IMR-90 (cell line): ENCODE results near the gene ROR2. TPM values are rescaled to one million over a fixed set of nuclear protein-coding genes. Genes with fewer than 3 reads are reported as not detected.

Source experiments
- ATAC-seq: fragments of 200-7000 bp; cut with Tn5 transposase; 2 replicates; pipeline ENCODE4 v1.9.1; 2020; ENCODE audit warnings: low read depth, mild to moderate bottlenecking, moderate library complexity
- BruUV-seq: library from RNA; stranded (reverse); fragments of 400-500 nt; replicated peaks from 2 replicates; lab custom pipeline; 2021; lab: Mats Ljungman, UMichigan
- CTCF ChIA-PET: fragments of 300-600 bp; formaldehyde crosslinking; extraction: SDS; loops from one replicate; lab custom pipeline; 2021; ENCODE audit warnings: antibody characterized with exemption; lab: Yijun Ruan, JAX
- POLR2A ChIA-PET: fragments of 300-600 bp; sonication (Branson Sonifier 250); formaldehyde crosslinking; loops from one replicate; lab custom pipeline; 2022; ENCODE audit warnings: antibody characterized with exemption; ENCODE audit not compliant: unreplicated experiment; lab: Charles Lee
- DNase-seq: peaks from one replicate; pipeline ENCODE4 v3.0.0; 2013
- H2AFZ ChIP-seq: replicated peaks from 2 replicates; pipeline ENCODE3; 2013; ENCODE audit warnings: low read length, mild to moderate bottlenecking; ENCODE audit not compliant: poor library complexity
- H2AK5ac ChIP-seq: 2 replicates; pipeline ENCODE4 v1.6.1; 2013; ENCODE audit warnings: low read depth, low read length, inconsistent platforms
- H2AK9ac ChIP-seq: replicated peaks from 2 replicates; pipeline ENCODE3; 2013; ENCODE audit warnings: mild to moderate bottlenecking, low read depth, low read length, moderate library complexity; ENCODE audit not compliant: poor library complexity
- H2BK120ac ChIP-seq: 2 replicates; pipeline ENCODE4 v1.6.1; 2013; ENCODE audit warnings: low read depth, low read length, inconsistent platforms
- H2BK15ac ChIP-seq: 3 replicates; pipeline ENCODE4 v1.6.1; 2013; ENCODE audit warnings: low read depth, low read length, inconsistent platforms
- H2BK20ac ChIP-seq: 2 replicates; pipeline ENCODE4 v1.6.1; 2013; ENCODE audit warnings: low read depth, mild to moderate bottlenecking, inconsistent platforms, low read length, moderate library complexity
- H2BK5ac ChIP-seq: 2 replicates; pipeline ENCODE4 v1.6.1; 2013; ENCODE audit warnings: mild to moderate bottlenecking, low read depth, low read length, inconsistent platforms; ENCODE audit not compliant: poor library complexity, severe bottlenecking
- H3K14ac ChIP-seq: replicated peaks from 2 replicates; pipeline ENCODE4 v1.6.1; 2013; ENCODE audit warnings: low read depth, low read length, inconsistent platforms
- H3K18ac ChIP-seq: 2 replicates; pipeline ENCODE4 v1.6.1; 2013; ENCODE audit warnings: low read depth, low read length, control low read depth
- H3K23ac ChIP-seq: 2 replicates; pipeline ENCODE4 v1.6.1; 2013; ENCODE audit warnings: low read depth, low read length, inconsistent platforms
- H3K27ac ChIP-seq: 2 replicates; pipeline ENCODE4 v1.5.1; 2013; ENCODE audit warnings: mild to moderate bottlenecking, control low read depth, low read length; ENCODE audit not compliant: insufficient read depth
- H3K27me3 ChIP-seq: 2 replicates; pipeline ENCODE4 v1.6.1; 2013; ENCODE audit warnings: low read length; ENCODE audit not compliant: control insufficient read depth, insufficient read depth
- H3K36me3 ChIP-seq: 2 replicates; pipeline ENCODE4 v1.6.1; 2013; ENCODE audit warnings: low read length, mixed read lengths; ENCODE audit not compliant: control insufficient read depth, insufficient read depth
- H3K4ac ChIP-seq: 2 replicates; pipeline ENCODE4 v1.6.1; 2013; ENCODE audit warnings: low read depth, low read length, inconsistent platforms
- H3K4me1 ChIP-seq: 2 replicates; pipeline ENCODE4 v1.6.1; 2013; ENCODE audit warnings: low read length, mixed read lengths; ENCODE audit not compliant: control insufficient read depth, insufficient read depth
- H3K4me2 ChIP-seq: 2 replicates; pipeline ENCODE4 v1.6.1; 2013; ENCODE audit warnings: low read depth, mild to moderate bottlenecking, control low read depth, low read length, moderate library complexity
- H3K4me3 ChIP-seq: 2 replicates; pipeline ENCODE4 v1.5.1; 2013; ENCODE audit warnings: low read depth, mild to moderate bottlenecking, control low read depth, low read length, moderate library complexity; ENCODE audit not compliant: insufficient read depth
- H3K56ac ChIP-seq: 2 replicates; pipeline ENCODE4 v1.6.1; 2013; ENCODE audit warnings: low read length, inconsistent platforms; ENCODE audit not compliant: insufficient read depth; ENCODE audit errors: extremely low read depth
- H3K79me1 ChIP-seq, 2 experiments: 2 replicates each; pipeline ENCODE4 v1.6.1; 2013; ENCODE audit warnings: low read length in 2 of 2, inconsistent platforms in 1 of 2, low read depth in 1 of 2
- H3K9ac ChIP-seq: 2 replicates; pipeline ENCODE4 v1.6.1; 2013; ENCODE audit warnings: low read depth, low read length, control low read depth
- H3K9me1 ChIP-seq: 2 replicates; pipeline ENCODE4 v1.6.1; 2013; ENCODE audit warnings: low read length, inconsistent platforms; ENCODE audit not compliant: insufficient read depth
- H3K9me3 ChIP-seq: 2 replicates; pipeline ENCODE4 v1.6.1; 2013; ENCODE audit warnings: low read length; ENCODE audit not compliant: control insufficient read depth, insufficient read depth
- H4K20me1 ChIP-seq: 2 replicates; pipeline ENCODE4 v1.6.1; 2013; ENCODE audit warnings: low read length, inconsistent platforms; ENCODE audit not compliant: insufficient read depth
- H4K5ac ChIP-seq: 2 replicates; pipeline ENCODE4 v1.6.1; 2013; ENCODE audit warnings: mild to moderate bottlenecking, low read depth, low read length, control low read depth
- H4K8ac ChIP-seq, 2 experiments: 2 replicates each; pipeline ENCODE4 v1.6.1; 2013; ENCODE audit warnings: low read depth in 2 of 2, low read length in 2 of 2, control low read depth in 1 of 2, inconsistent platforms in 1 of 2
- H4K91ac ChIP-seq: 2 replicates; pipeline ENCODE4 v1.6.1; 2013; ENCODE audit warnings: low read depth, low read length, inconsistent platforms; ENCODE audit not compliant: insufficient read depth
- BHLHE40 ChIP-seq: fragments of 150-350 bp; IDR thresholded peaks from 2 replicates; pipeline ENCODE4 v1.6.1; 2016; ENCODE audit warnings: mild to moderate bottlenecking, low read depth, low read length
- FOS ChIP-seq: fragments of 150-350 bp; IDR thresholded peaks from 2 replicates; pipeline ENCODE4 v1.6.1; 2016; ENCODE audit warnings: low read depth, low read length
- MAFK ChIP-seq: IDR thresholded peaks from 2 replicates; pipeline ENCODE4 v1.6.1; 2012; ENCODE audit warnings: low read depth, low read length, improper control_type of control experiment
- MAZ ChIP-seq: IDR thresholded peaks from 2 replicates; pipeline ENCODE4 v1.6.1; 2012; ENCODE audit warnings: low read depth, mild to moderate bottlenecking, low read length, improper control_type of control experiment, moderate library complexity, borderline replicate concordance
- MXI1 ChIP-seq: IDR thresholded peaks from 2 replicates; pipeline ENCODE4 v1.6.1; 2012; ENCODE audit warnings: low read depth, mild to moderate bottlenecking, low read length, moderate library complexity, borderline replicate concordance
- NFE2L2 ChIP-seq: fragments of 150-350 bp; IDR thresholded peaks from 2 replicates; pipeline ENCODE4 v1.6.1; 2016; ENCODE audit warnings: low read depth, mild to moderate bottlenecking, low read length
- POLR2A ChIP-seq: IDR thresholded peaks from 2 replicates; pipeline ENCODE4 v1.6.1; 2012; ENCODE audit warnings: mild to moderate bottlenecking, low read depth, low read length
- RCOR1 ChIP-seq: IDR thresholded peaks from 2 replicates; pipeline ENCODE4 v1.6.1; 2012; ENCODE audit warnings: mild to moderate bottlenecking, low read length, improper control_type of control experiment; ENCODE audit not compliant: insufficient replicate concordance
- RFX5 ChIP-seq: IDR thresholded peaks from 2 replicates; pipeline ENCODE4 v1.8.0; 2012; ENCODE audit warnings: low read depth, mild to moderate bottlenecking, low read length, moderate library complexity
- SMC3 ChIP-seq: fragments of 150-350 bp; IDR thresholded peaks from 2 replicates; pipeline ENCODE4 v1.6.1; 2016; ENCODE audit warnings: low read depth, mild to moderate bottlenecking, antibody characterized with exemption, low read length, moderate library complexity
- WGBS, 2 experiments: methylation state at CpG; one replicate each; pipeline versions ENCODE4 v1.1.5 to v1.1.7; 2013; ENCODE audit warnings: missing lambda C conversion rate in 2 of 2; ENCODE audit not compliant: insufficient read length in 1 of 2; ENCODE audit errors: extremely low coverage in 2 of 2; 5-methylcytosine and 5-hydroxymethylcytosine counted together
- dilution Hi-C: fragments of 300-500 bp; cut with HindIII; formaldehyde crosslinking; loops from one replicate; pipeline ENCODE4 v1.14.3; 2018; ENCODE audit warnings: low sequenced_read_pairs; ENCODE audit not compliant: unreplicated experiment
- in situ Hi-C: fragments of 300-500 bp; cut with MboI; formaldehyde crosslinking; loops from 3 replicates; pipeline ENCODE4 v1.14.3; 2019; ENCODE audit warnings: low sequenced_read_pairs, inconsistent platforms, mixed read lengths
- intact Hi-C: fragments of 100-400 bp; cut with micrococcal nuclease; formaldehyde crosslinking; loops from 2 replicates; pipeline ENCODE4 v1.10.0; 2022
- polyA plus RNA-seq, 3 experiments: library from polyadenylated mRNA; depleted of rRNA; stranded (reverse); fragments of >200 nt; gene quantifications; 2 replicates each; pipeline ENCODE4 v1.2.3, GENCODE V29; 2012; ENCODE audit warnings: low replicate concordance in 1 of 3
- total RNA-seq: library from RNA; depleted of rRNA; stranded (reverse); fragments of >200 nt; gene quantifications from 2 replicates; pipeline ENCODE4 v1.2.3, GENCODE V29; 2012
- TF ChIP-seq, protein P1 (sequence below): fragments of 150-350 bp; IDR thresholded peaks from 2 replicates; pipeline ENCODE4 v1.6.1; 2016; ENCODE audit warnings: low read depth, mild to moderate bottlenecking, low read length, moderate library complexity, borderline replicate concordance
- TF ChIP-seq, protein P2 (sequence below): fragments of 150-350 bp; IDR thresholded peaks from 2 replicates; pipeline ENCODE4 v1.6.1; 2017; ENCODE audit warnings: mild to moderate bottlenecking, antibody characterized with exemption, low read length, low read depth

The ROR2 gene
- total and polyA plus RNA-seq, 2 of the 4 experiments (the other 2 are of a cell fraction), result 2.3 to 4.8 TPM

DNA sequence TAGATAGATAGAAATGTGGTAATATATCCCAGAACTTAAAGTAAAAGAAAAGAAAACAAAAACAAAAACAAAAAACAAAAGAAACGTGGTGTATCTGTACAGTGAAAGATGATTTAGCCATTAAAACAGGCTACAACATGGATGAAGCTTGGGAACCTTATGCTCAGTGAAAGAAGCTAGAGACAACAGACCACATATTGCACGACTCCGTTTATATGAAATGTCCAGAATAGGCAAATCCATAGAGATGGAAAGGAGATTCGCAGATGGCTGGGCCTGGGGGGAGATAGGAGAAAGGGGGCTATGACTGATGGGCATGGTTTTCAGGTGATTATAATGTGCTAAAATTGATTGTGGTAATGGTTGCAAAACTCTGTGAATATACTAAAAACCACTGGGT, 86.6 kb downstream of the ROR2 start:
- no peak overlapping the region for H4K8ac ChIP-seq
- H3K4me3 ChIP-seq, result no peak overlapping the region
- H4K5ac ChIP-seq, result no peak overlapping the region
- H2BK15ac ChIP-seq, result no peak overlapping the region
- no peaks in the 10 kb centered on the region for H4K20me1 ChIP-seq
- H3K79me1 ChIP-seq, result no peaks in the 10 kb centered on the region
- H4K91ac ChIP-seq, result no peak overlapping the region
- ChIA-PET CTCF (no interaction called here), POLR2A (no interaction called here)
- H3K4me2 ChIP-seq, result no peak overlapping the region
- H3K27me3 ChIP-seq, result no peaks in the 10 kb centered on the region; the same call in 1 of the 2 replicates
- H2BK120ac ChIP-seq, result no peak overlapping the region
- H2AK5ac ChIP-seq, result no peak overlapping the region
- no peak overlapping the region for H2BK5ac ChIP-seq
- dilution Hi-C loops (no loop called here), intact Hi-C loops (no loop called here), in situ Hi-C loops (no loop called here)
- H3K23ac ChIP-seq, result no peak overlapping the region
- no peak overlapping the region for H3K14ac ChIP-seq
- H2AFZ ChIP-seq, result no peak overlapping the region
- WGBS, 2 experiments, result 89% methylated on average over 1 of the region's 4 CpGs; no CpG with 5 or more reads in 1 of the 2 experiments
- ATAC-seq, result no peak
- no peak overlapping the region for H3K27ac ChIP-seq
- H3K18ac ChIP-seq, result no peak overlapping the region
- no peak overlapping the region for H3K56ac ChIP-seq
- BruUV-seq, result no TSS peak
- no peaks in the 10 kb centered on the region for H3K9me1 ChIP-seq
- H3K4ac ChIP-seq, result no peak overlapping the region
- no peak overlapping the region for H2BK20ac ChIP-seq
- H3K4me1 ChIP-seq, result peaks cover 3% of the 10 kb centered on the region; the same call in 1 of the 2 replicates
- no peak overlapping the region for H3K9ac ChIP-seq
- TF ChIP-seq SMC3, result no peak
- TF ChIP-seq MAZ, result no peak
- TF ChIP-seq RFX5, result no peak
- TF ChIP-seq, protein P1, sequence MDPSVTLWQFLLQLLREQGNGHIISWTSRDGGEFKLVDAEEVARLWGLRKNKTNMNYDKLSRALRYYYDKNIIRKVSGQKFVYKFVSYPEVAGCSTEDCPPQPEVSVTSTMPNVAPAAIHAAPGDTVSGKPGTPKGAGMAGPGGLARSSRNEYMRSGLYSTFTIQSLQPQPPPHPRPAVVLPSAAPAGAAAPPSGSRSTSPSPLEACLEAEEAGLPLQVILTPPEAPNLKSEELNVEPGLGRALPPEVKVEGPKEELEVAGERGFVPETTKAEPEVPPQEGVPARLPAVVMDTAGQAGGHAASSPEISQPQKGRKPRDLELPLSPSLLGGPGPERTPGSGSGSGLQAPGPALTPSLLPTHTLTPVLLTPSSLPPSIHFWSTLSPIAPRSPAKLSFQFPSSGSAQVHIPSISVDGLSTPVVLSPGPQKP, result no peak
- no peak for TF ChIP-seq MXI1
- no peak for TF ChIP-seq POLR2A
- TF ChIP-seq RCOR1, result no peak
- TF ChIP-seq, protein P2, sequence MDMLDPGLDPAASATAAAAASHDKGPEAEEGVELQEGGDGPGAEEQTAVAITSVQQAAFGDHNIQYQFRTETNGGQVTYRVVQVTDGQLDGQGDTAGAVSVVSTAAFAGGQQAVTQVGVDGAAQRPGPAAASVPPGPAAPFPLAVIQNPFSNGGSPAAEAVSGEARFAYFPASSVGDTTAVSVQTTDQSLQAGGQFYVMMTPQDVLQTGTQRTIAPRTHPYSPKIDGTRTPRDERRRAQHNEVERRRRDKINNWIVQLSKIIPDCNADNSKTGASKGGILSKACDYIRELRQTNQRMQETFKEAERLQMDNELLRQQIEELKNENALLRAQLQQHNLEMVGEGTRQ, result no peak
- TF ChIP-seq FOS, result no peak
- TF ChIP-seq MAFK, result no peak
- TF ChIP-seq NFE2L2, result no peak
- TF ChIP-seq BHLHE40, result no peak
- H3K9me3 ChIP-seq, result no peaks in the 10 kb centered on the region
- no peak for DNase-seq
- no peaks in the 10 kb centered on the region for H3K36me3 ChIP-seq
- H2AK9ac ChIP-seq, result no peak overlapping the region
